GM18520 (cell line): Measurements from ENCODE around the gene SLC35A2.

Source experiments
- ATAC-seq: cut with Tn5 transposase; IDR thresholded peaks from one replicate; pipeline ENCODE4 v1.9.1; 2021; ENCODE audit not compliant: unreplicated experiment

Gene SLC35A2

DNA sequence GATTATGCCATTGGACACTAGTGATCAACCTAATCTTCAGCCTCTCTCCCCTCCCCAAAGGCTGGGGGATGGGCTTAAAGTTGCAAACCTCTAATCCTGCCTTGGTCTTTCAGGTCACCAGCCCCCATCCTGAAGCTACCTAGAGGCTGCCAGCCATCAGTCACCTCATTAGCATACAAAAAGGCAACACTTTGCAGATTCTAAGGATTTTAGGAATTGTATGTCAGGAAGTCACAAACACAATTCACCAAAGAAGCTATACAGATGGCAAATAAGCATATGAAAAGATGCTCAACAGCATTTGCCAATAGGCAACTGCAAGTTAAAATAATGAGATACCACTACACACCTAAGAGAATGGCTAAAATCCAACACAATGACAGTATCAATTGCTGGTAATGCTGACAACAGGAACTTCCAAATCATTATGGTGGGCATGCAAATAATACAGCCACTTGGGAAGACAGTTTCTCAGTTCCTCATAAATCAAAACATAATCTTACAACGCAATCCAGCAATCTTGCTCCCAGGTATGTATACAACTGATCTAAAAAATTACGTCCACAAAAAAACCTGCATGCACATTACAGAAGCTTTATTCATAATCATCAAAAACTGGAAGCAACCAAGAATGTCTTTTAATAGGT lies 16.4 kb upstream of the SLC35A2 start:
- ATAC-seq, result no peak

DNA sequence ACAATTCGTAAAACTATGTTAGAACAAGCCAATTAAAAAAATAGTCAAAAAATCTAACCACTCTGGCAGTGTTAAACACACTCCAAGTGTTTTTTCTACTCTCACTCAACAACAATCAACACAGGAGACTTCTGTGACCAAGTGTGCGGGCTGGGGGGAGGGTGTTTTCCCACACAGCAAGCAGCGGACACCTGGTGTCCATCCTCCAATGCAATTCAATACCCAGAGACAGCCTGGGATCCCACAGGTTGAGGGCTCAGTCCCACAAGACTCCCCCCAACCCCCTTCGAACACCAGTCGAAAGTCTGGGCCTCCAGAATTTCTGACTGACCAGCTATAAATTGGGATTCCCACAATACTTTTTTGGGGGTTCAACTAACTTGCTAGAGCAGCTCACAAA lies 15.7 kb upstream of the SLC35A2 start:
- ATAC-seq, result no peak

DNA sequence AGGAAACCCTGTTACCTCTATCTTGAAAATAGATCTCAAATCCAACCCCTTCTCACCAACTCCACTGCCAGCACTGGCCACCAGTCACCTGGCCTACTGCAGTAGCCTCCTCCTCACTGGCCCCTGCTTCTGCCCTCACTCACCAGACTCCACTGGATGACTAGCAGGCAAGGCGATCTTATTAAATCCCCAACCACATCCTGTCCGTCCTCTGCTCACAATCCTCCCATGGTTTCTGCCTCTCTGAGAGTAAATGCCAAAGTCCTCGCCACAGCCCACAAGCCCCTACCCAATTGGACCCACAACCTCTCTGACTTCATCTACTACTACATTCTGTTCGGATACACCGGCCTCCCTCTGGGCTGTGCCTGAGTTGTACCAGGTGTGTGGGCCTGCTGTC lies 12.8 kb upstream of the SLC35A2 start:
- no peak for ATAC-seq

DNA sequence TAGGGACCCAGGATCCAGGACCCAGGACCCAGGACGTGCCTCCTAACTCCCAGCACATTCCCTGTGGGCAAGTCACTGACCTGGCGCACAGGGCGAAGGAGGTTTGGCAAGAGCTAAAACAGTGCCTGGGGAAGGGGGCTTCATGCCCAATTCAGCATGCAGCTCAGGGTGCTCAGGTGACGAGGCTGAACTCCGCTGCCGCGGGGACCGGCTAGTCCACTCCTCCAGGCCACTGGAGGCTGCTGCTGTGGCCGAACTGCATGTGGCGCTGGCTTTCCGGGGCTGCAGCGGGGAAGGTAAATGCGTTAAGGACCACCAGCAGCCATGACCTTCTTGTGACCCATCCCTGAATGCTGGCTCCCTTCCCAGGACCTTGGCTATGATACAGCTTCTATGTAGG lies 12.3 kb upstream of the SLC35A2 start:
- no peak for ATAC-seq

DNA sequence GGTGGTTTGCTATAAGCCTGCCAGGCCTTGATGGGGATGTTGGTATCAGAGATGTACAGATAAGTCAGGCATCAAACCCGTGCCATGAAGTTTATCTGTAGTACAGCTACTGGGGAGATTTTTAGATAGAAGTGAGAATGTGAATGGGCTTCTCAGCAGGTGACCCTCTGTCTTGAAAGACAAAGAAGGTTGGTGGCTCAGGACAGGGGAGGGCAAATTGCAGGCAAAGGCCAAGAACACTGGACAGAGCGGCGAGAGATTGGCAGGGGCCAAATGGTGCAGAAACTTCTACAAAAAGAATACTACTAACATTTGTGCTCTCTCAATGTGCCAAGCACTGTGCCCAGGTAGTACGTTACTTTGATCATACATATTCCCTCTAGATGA lies 9.3 kb upstream of the SLC35A2 start:
- ATAC-seq, result no peak

DNA sequence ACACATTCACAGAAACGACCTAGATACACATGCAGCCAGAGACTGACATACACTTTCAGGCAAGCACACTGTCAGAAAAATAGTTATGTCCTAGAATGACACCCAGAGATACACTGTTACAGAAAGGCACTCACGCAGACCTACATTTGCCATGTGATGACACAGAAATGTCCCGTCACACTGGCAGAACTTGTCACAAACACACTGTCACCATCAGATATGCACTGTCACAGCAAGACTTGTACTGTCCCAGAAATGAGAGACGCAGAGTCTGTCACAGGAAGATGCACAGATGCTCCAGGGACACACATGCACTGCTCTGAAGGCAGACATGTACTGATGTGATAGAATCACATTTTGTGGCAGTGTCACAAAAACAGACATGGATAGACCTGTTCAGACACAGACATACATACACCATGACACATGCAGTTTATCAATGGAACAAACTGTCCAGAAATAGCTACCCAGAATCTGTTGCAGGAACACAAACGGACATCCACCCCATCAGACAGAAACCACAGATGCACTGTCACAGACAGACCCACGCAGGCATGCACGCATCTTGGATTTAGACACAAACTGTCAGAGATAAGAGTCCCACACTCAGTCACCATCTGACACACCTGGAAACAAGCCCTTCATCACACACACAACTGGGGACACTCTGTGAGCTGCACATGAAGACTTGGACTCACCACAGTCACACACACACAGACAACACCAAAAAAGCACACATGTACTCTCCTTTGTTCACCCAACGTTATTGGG lies 8.7 kb upstream of the SLC35A2 start:
- no peak for ATAC-seq

DNA sequence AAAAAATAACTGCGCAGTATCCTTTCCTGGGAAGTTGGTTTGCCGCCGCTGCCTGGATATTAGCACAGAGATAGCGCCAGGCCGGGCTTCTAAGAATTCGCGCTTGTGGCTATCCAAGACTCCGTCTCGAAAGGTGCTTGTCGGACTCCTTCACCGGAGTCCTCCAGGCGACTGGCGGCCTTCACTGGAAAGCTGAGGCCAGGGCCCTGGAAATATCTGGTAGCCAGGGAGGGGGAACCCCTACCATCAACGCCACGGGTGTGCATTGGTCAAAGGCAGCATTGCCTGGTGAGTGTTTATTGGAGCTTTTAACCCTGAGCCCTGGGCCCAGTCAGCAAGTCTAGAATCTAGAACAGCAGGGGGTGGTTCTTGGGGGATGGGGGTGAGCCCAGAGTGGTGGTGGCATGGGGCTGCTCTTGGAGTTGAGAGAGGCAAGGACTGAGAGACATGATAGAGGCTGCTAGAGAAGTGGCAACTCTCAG lies 8.0 kb upstream of the SLC35A2 start:
- peak; percentile 13 for ATAC-seq

DNA sequence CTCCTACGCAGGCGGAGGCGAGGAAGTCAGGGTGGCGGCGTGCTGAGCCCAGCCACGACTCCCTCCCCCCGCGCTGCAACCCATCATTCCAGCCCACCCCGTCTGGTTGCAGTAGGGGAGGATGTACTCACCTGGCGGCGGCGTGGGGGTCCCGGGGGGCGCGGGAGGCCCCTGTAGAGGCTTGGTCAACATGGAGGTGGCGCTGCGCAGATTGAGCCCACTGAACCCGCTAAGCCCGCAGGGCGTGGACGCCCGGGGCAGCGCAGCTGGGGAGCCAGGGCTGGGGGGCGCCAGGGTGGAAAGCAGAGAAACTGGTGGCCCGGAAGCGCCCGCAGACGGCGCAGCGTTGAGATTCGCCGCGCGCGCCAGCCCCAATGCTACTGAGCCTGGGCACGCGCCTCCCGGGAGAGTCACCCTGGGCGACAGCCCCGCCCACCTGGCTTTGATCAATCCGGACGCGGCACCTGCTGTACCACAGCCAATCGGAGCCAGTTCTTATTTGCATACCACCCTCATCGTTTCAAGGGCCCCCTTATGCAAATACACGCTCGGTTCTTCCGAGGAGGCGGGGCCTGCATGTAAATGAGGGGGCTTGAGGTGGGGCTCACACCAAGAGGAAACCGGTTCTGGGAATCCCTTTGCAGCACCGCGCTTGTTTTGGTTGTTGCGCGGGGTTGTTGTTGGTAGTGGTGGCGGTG lies 7.3 kb upstream of the SLC35A2 start, which contains the start of gene PIM2:
Gene PIM2 (minus strand): TSS at position 382 of the 698 bp plus-strand sequence. CDS start 190 bp downstream, at position 192.
- peak; percentile 54 for ATAC-seq

DNA sequence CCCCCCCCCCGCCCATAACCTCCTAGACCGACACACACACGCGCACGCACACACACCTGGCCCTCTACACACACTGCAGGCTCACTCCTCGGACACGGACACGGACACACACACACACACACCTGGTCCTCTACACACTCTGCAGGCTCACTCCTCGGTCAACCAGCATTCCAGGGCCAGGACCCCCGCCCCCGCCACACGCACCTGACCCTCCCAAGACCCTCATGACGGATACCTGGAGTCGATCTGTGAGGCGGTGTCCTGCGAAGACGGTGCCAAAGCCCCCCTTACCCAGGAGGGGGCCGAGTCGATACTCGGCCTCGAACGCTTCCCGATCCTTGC lies 6.8 kb upstream of the SLC35A2 start:
- no peak for ATAC-seq

DNA sequence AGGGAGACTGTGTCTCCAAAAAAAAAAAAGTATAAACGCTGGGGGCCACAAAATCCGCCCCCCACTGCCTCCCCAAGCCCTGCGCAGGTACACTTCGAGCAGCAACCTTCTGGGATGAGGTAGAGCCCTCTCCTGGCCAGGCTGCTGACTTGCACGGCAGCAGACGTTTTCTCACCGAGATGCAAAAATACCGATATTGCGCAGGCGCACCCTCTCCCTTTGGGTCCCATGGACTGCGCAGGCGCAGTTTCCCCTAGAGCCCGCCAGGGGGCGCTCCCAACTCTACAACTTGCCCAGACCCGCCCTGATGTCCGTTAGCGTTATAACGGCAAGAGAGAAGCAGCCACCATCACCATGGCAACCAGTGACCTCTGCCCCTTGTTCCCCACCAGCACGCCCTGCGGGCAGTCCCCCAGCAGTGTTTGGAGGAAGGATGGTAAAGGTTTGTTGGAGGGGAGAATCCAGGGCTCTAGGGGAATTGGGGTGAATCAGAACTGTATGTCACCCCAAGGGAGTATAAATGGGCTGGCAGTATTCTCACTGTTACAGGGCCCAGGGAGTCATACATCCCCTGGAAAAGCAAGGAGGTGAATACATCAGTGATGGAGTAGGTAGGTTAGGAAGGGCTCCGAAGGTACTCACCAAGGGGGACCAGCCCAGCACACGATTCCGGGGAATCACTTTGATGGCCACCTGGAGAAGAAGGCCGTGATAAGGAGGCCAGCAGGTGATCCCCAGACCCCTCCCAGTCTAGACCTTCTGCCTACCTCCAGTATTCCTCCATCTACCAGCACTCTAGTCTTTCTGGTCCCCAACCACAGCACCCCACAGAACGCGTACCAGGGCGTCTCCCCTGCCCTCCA lies 5.9 kb upstream of the SLC35A2 start:
- ATAC-seq, result peak; percentile 21

DNA sequence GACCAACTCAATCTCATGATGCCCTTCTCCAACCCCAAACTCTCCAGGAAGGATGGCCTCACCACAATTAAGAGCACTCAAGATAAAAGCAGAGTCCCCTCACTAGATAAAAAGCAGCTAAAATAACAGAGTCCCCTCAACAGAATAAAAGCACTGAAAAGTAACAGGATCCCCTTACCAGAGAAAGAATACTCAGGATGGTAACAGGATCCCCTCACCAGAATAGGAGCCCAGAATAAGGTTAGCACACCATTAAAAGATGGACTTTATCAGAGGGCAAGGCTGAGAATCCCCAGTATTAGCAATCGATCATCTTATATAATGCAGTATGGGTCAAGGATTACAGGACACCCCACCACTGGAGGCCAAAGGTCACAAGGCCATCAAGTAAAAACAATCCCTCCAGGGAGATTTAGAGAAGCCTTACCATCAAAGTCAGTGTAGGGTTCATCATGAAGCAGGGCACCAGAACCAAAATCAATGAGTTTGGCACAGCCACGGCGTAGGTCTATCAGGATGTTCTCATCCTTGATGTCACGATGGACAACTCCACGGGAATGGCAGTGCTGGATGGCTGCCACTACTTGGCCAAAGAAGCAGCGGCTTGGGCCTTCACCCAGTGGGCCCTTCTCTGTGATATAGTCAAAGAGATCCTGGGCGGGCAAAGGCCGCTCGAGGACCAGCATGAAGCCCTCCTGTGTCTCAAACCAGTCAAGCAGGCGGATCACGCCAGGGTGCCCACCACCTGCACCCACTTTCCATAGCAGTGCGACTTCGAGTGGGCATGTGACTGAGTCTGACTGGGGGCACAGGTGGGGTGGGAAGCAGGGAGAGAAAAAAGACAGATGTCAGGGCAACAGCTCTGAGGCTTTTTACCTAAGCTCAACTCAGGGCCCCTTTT lies 3.4 kb upstream of the SLC35A2 start:
- no peak for ATAC-seq

DNA sequence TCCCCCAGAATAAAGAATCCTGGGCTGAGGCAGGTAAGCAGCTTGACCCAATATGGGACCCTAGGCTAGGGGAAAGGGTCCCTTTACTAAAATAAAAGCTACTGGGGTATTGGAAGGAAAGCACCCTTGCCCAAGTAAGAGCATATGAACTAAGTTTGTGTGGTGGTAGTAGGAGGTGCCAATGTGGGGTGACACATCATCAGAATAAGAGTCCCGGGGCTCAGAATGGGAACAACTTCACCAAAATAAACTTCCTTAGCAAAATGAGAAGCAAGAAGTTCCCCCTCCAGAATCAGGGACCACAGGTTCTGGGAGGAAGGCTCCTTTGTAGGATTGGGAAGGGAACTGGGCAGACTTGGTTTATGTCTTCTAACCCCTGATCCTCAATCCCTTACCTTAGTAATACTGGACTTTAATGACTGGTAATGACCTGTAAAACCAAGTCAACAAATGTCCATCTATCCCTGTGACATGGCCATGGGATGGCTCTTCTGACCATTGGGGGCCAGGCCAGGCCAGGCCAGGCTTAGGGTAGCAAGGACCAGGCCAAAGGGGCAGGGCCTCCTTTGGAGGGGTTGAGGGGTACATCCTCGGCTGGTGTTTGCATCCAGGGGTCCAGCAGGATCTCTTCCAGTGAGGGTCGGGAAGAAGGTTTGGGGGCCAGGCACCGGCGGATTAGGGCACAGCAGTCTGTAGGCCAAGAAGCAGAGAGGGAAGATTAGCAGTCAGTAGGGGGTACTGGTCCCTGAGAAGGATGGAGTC lies 2.3 kb upstream of the SLC35A2 start:
- no peak for ATAC-seq

DNA sequence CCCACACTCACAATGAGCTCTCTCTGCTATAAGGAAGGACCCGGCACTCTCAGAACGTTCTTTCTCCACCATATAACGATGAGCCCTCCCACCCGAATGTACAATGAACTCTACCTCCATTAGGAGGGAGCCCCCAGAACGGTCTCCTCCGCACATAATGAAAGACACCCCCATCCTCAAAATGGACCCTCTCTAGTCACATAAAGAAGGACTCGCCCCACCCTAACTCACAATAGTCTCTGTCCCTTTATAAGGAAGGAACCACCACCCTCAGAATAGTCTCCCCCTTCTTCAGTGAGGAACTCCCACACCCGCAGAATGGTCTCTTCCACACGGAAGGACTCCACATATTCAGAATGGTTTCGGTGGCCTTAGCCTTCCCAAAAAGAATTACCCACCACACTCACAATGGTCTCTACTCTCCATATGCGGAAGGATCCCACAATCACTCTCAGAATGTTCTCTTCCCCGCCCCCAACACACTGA lies 477 bp downstream of the SLC35A2 start:
- no peak for ATAC-seq

DNA sequence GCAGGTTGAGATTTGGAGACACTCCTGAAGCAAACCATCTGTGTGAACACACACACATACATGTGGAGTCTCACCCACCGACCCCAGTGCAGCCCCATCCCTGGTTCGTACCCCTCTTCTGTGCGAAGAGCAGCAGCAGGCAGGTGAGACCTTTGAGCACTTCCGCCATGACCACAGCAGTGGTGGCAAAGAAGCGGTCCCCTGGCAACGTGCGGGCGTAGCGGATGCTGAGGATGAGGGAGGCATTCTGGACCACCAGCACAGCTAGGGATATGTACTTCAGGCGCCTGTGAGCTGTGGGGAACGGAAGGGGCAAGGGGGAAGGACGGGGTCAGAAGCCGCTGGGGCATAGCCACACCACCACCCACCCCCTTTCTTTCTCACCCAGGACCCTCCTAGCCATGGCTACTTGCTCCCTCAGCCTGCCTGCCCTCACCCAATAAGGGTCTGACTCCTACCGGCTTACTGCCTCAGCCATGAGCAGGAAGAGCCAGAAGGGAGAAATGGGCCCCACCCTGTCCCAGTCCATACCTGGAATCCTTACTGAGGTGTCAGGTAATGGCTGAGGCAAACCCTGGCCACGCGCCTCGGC lies 1.6 kb downstream of the SLC35A2 start:
- ATAC-seq, result no peak

DNA sequence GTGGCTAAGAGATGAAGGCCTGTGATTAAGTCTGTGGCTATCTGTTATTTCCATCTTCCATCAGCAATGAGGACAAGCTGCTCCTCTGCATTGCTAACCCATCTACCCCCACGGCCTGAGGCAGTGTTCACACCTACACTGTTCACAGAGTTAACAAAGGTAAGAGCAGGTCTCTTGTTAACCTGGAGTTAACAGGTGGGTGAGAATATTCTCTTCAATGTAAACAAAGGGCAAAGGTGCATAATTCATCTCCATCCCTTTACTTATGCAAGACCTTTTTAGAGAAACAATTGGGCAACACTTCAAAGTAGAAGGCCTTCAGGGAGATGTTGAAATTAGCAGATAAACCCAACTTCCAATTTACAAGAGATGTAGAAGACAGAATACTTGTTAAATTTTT lies 2.8 kb downstream of the SLC35A2 start:
- no peak for ATAC-seq

DNA sequence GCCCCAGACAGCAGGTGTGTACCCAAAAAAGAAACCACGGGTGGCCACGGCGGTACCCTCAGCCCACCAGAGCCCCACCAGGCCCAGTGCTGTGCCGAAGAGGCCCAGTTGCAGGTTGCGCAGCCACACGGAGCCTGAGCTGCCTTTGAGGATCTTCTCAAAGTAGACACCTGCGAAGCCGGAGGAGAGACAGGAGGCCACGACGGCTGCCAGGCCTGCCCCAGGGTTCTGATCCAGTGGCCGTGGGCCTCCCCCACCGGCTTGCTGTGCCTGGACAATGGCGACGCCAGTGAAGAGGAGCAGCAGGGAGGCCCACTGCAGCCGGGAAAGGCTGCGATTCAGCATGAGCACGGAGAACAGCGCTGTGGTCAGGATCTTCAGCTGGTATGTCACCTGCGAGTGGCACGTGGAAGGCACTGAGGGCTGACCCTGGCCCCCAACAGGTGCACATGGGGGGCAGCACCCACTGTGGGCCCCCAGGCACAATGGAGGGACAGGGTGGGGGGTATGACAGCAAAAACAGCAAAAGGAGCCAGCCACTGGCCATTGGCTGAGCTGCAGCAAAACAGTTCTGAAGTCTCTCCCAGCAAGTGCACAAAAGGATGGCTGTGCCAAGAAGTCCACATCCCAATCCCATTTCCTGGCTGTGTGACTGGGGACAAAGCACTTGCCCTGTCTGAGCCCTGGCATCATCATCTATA lies 6.2 kb downstream of the SLC35A2 start:
- ATAC-seq, result no peak

DNA sequence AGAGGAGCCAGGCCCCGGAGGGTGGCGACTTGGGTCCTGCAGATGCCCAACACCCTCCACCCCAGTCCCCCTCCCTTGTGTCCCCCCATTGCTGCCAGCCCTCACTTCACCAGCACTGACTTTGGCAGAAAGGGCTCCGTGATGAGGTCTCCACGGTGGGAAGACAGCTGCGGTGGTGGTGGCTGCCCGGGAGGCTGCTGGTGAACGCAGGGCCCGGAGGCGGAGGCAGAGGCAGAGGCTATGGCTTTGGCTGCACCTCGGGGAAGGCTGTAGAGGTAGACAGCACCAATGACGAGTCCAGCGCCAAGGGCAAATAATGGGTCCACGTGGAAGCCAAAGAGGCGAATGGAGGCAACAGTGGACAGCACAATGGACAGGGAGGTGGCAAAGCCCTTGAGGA lies 6.8 kb downstream of the SLC35A2 start:
- ATAC-seq, result no peak

DNA sequence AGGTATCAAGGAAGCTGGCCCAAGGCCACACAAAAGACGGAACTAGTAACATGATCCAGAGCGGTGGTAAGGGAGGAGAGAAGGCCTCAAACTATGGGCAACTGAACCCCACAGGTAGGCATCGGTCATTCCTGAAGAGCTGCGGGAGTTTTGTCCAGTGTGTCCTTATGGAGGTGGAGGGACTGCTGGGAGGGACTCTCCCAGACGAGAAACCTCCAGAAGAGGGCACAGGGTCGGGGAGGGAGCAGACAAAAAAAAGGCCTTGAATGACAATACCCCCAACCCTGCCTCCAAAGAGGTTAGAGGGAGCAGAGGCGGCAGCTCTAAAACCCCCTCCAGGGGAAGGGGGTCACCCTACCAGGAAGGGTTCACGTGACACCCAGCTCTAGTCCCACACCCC lies 7.3 kb downstream of the SLC35A2 start:
- no peak for ATAC-seq
